T47D (cell line): Measurements from ENCODE around the gene PGAP3.

Experiments used
- DNase-seq, 2 experiments: peaks; one replicate each; pipeline versions ENCODE4 v3.0.0 to v3.0.0-alpha.2; 2011 to 2012; ENCODE audit warnings: low read depth in 1 of 2, low spot score in 1 of 2
- JUND ChIP-seq: IDR thresholded peaks from 2 replicates; pipeline ENCODE4 v1.6.1; 2012; ENCODE audit warnings: low read depth
- in situ Hi-C: cut with HindIII; loops from 2 replicates; pipeline ENCODE4 v1.10.0; 2016; ENCODE audit warnings: low sequenced_read_pairs, low pct_unique_long_range_greater_than_20kb

PGAP3 gene

DNA sequence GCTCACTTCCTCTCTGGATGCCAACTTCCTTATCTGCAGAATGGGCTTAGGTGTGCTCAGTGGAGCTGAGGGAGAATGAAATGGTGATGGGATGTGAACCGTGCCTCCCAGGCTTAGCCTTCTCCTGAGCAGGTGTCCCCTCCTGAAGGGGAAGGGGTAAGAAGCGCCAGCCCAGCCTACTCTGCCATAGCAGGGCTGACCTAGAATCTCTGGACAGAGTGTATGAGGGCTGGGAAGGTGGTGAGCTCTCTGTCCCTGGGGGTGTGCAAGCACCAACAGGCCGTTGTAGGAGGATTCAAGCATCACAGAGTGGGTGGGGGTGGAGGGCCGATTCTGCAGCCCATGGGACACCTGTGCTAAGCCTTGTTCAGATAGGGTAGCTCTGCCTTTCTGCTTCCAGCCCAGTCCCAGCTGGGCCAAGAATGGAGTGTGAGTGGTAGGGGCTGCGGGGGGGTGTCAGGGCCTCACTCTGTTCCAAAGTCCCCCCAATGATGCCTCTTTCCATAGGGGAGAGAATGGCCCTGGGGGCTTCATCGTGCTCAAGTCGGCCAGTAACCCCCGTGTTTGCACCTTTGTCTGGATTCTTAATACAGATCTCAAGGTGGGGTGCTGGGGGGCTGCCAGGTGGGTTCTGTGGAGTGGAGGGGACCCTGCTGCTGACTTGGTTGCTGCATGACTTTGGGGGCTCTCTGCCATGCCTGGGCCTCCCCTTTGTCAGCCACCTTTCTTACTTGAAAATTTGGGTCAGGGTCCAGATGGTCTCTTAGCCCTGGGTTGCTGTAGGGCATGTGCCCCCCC is 25.9 kb downstream of the PGAP3 start:
- no peak for DNase-seq
- in situ Hi-C loops: no loop called here
- no peak for TF ChIP-seq JUND

DNA sequence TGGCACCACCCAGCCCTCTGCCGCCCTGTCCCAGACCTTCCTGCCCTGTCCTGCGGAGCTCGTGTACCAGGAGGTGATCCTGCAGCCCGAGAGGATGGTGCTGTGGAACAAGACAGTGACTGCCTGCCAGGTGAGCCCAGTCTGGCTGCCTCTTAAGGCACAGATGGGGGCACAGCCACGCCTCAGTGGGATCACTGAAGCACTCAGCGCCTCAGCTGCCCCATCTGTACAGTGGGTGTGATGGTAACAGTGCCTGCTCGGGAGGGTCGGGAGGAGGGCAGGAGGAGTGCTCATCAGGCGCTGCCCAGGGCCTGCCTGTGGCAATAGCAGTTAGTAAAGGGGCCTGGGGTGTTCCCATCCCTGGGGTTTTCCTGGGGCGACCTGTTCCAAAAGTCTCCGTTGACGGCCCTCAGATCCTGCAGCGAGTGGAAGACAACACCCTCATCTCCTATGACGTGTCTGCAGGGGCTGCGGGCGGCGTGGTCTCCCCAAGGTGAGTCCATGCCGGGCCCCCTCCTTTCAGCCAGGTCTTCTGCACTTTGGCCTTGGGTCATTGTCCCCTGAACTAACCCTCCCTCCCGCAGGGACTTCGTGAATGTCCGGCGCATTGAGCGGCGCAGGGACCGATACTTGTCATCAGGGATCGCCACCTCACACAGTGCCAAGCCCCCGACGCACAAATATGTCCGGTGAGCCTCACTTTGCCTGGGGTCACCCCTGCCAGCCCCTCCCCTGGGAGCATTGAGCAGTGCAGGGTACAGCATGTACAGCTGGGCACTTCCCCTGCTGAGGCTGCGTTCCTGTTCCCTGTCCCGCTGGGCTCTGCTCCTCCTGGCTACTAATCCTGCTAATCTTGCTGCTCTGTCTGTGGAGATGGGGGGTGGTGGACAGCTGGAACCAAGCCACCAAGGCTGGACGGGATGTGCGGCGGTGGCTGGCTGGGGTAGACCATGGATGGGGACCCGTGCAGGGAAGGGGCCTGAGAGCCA is 27.2 kb downstream of the PGAP3 start:
- in situ Hi-C loops: no loop called here
- DNase-seq: no peak
- no peak for TF ChIP-seq JUND

DNA sequence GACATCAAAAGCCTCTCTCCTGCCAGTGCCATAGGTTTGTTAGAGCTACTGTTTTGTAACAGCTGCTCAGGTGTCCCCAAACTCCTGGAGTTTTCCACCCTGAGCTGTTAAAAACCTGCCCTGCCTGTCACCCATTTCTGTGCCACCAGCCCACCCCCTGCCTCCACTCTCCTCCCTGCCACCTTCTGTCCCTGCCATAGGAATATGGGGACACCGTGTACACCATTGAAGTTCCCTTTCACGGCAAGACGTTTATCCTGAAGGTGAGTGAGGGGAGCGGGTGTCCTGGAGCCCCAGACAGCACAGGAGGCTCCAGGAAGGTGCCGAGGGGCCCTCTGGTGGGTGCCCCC is 27.9 kb downstream of the PGAP3 start:
- TF ChIP-seq JUND: no peak
- DNase-seq: no peak
- in situ Hi-C loops: no loop called here

DNA sequence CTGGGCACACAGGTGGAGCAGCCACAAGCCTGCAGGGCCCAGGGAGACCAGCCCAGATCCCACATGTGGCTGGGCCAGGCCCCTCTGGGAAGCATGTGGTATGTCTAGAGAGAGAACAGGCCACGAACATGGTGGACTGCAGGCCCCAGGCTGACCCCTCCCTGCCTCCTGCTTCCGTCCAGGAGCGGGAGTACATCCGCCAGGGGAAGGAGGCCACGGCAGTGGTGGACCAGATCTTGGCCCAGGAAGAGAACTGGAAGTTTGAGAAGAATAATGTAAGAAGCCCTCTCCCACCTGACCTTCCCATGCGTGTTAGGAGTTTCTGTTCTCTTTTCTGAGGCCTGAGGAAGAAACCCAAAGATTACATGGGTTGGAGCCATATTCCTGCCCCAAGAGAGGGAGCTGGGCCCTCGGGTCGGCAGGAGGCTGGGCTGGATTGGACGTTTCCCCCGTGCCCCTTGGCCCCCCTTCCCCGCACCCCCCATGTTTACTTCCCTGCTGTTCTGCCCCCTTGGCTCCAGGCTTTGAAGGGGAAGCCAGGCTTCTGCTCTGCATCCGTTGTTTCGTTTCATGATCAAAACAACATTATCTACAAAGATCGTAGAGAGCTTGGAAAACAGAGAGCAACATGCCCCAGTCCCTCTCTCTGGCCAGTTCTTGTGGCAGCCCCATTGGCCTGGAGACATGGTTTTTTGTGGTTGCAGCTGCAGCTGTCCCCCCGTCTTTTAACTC is 28.4 kb downstream of the PGAP3 start:
- in situ Hi-C loops: no loop called here
- TF ChIP-seq JUND: no peak
- no peak for DNase-seq

DNA sequence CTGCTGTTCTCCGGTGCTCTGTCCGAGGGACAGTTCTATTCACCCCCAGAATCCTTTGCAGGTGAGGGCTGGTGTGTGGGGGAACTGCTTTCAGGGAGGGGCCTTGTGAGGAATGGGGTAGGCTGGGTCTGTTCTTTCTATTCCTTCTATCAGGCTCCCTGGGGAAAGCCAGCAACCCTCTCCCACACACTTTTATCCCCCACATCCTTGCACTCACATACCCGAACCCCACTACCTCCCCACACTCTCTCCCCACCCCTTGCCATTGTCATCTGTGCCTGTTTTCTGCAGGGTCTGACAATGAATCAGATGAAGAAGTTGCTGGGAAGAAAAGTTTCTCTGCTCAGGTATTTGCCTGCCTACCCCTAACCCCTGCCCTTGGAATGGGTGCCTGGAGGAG is 29.1 kb downstream of the PGAP3 start:
- DNase-seq: no peak
- TF ChIP-seq JUND: no peak
- in situ Hi-C loops: no loop called here

DNA sequence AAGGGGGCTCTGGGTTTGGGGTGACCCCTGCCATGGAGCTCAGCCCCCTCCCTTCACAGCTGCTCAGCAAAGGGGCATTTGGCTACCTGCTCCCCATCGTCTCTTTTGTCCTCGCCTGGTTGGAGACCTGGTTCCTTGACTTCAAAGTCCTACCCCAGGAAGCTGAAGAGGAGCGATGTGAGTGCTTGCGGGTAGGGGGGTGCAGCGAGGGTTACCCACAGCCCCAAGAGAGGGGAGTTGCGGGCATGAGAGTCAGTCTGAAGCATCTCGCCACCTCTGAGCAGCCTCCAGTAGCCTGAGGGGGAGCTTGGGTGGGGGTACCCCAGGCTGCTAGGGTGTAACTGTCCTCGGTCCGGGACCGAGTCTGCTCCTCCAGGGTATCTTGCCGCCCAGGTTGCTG is 29.5 kb downstream of the PGAP3 start:
- TF ChIP-seq JUND: no peak
- no peak for DNase-seq
- in situ Hi-C loops: no loop called here

DNA sequence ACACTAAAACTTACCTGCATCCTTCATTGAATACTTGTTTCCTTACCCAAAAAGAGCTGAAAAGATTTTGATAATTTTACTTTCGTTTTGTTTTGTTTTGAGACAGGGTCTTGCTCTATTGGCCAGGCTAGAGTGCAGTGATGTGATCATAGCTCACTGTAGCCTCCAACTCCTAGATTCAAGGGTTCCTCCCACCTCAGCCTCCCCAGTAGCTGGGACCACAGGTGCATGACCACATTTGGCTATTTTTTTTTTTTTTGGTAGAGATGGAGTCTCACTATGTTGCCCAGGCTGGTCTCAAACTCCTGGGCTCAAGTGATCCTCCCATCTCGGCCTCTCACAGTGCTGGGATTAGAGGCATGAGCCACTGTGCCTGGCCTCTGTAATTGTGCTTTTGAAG is 32.8 kb downstream of the PGAP3 start:
- no peak for DNase-seq
- in situ Hi-C loops: no loop called here
- no peak for TF ChIP-seq JUND

DNA sequence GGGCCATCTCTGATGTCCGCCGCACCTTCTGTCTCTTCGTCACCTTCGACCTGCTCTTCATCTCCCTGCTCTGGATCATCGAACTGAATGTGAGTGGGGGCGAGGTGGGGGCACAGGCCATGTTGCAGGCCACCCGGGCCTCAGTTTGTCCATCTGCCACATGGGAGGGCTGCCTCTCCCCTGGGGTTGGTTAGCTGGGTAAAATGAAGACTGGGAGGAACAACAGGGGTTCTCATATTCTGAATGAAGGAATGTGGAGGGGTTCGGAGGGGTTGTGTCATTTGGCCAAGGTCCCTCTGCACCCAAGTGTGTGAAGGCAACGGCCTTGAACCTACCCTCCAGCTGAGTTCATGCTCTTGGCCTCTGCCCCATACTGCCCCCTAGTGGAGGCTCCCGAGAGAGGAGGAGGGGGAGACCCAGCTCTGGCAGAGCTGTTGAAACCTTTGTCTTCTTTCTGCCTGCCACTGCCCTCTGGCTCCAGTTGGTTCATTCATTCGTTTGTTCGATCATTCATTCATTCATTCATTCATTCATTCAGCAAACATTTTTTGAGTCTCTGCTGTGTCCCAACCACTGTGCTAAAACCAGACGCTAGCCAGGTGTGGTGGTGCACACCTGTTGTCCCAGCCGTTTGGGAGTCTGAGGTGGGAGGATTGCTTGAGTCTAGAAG is 34.1 kb downstream of the PGAP3 start:
- no peak for TF ChIP-seq JUND
- peak; percentile 75 to 78 for DNase-seq
- in situ Hi-C loops: no loop called here

DNA sequence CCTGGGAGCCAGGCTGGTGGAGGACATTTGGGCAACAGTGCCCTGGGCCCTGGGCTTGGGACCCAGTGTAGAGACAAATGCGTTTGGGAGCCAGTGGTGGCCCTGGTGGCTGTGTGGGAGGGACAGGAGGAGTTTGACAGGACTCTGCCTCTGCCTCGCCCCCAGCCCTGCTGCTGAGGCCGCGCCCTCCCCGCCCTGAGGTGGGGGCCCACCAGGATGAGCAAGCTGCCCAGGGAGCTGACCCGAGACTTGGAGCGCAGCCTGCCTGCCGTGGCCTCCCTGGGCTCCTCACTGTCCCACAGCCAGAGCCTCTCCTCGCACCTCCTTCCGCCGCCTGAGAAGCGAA is 34.6 kb downstream of the PGAP3 start:
- TF ChIP-seq JUND: no peak
- in situ Hi-C loops: no loop called here
- no peak for DNase-seq

DNA sequence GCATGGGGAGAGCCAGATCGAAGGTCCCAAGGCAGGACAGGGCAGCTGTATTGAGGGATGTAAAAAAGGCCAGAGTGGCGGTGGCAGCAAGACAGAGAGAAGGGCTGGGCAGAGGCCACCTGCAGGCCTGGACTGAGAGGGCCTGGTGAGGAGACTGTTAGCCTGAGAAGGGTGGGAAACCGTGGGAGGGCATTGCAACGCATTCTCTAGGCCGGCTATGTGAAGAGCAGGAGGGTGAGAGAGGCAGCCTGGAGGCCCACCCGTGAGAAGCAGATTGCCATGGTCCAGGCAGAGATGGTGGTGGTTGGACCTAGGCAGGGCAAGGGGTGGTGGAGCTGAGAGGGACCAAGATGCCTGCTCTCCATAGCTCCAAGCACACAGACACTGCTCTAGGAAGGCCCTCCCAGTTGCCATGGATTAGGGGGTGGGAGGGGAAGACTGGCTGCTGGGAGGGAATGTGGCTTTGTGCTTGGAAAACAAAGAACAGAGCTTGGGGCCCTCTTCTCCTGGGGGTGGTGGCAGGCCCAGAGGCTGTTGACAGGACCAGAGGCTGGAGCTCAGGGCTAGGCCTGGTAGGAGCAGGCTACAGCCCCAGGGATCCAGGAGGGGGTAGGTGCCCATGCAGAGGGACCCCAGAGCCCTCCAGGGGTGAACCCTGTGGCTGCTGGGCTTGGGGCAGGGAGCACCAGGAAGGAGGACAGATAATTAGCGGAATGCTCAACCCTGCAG is 35.1 kb downstream of the PGAP3 start:
- TF ChIP-seq JUND: no peak
- DNase-seq: no peak
- in situ Hi-C loops: no loop called here

DNA sequence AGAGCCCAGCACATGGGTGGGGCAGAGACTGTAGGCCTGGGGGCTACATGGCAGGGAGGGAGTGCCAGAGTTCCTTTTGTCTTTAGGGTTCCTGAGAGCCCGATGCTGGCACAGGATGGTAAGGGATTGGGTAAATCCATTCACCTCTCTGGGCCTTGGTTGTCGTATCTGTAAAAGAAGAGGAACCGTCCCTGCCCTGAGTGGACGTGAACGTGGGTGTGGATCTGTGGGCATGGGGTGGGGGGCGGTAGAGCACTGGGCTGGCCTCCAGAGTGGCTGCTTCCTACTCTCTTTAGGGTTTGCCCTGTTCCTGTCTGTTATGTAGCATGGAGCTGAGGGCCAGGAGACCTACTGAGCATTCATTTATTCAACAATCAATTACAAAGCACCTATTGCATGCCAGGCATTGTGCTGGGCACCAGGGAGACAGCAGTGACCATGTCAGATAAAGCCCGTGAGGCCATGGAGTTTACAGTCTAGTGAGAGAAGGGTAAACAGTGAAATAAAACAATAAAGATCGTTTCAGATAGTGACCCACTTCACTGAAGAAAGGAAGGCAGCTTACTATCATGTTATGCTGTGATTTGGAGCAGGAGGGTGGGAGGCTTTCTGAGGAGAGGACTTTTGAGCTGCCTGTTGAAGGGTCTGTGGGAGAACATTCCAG is 35.8 kb downstream of the PGAP3 start:
- no peak for TF ChIP-seq JUND
- DNase-seq: no peak
- in situ Hi-C loops: no loop called here

DNA sequence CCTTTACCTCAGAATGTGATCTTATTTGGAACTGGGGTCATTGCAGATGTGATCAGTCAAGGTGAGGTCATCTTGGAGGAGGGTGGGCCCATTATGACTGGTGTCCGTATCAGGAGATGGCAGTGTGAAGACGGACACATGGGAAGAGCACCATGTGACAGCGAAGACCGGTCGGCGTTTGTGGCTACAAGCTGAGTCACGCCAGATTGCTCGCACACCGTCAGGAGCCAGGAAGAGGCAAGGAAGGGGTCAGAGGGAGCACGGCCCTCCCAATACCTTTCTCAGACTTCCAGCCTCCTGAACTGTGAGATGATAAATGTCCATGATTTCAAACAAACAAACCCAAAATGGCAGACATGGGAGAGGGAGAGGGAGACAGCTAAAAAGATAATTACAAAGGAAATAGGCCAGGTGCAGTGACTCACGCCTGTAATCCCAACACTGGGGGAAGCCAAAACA is 37.7 kb downstream of the PGAP3 start:
- no peak for TF ChIP-seq JUND
- in situ Hi-C loops: no loop called here
- no peak for DNase-seq
